Lower leg skin (tissue), 4 donors: Measurements from ENCODE around the gene UNC93B1. TPM values are rescaled to one million over a fixed set of nuclear protein-coding genes. Genes with fewer than 3 reads are reported as not detected.
"Not testable (repeated sequence)": the region's sequence is repeated elsewhere in the genome, so short reads cannot be mapped to it uniquely, and the experiment has no call there.

Experiments used
- DNase-seq, 2 donors: peaks; one replicate each; pipeline ENCODE4 v3.0.0-alpha.2; 2019; ENCODE audit warnings: low spot score in 2 of 2
- H3K4me3 ChIP-seq: fragments of 200-600 bp; sonication (generic); 2 replicates; pipeline ENCODE4 v1.5.1; 2017; ENCODE audit warnings: mild to moderate bottlenecking, low read depth; ENCODE audit not compliant: poor library complexity, severe bottlenecking
- CTCF ChIP-seq, 3 donors: fragments of 450-650 bp; IDR thresholded peaks; one replicate each; pipeline ENCODE4 v1.5.1; 2016; ENCODE audit warnings: antibody characterized with exemption in 3 of 3, mild to moderate bottlenecking in 3 of 3, moderate library complexity in 2 of 3
- POLR2A ChIP-seq, 2 donors: fragments of 450-650 bp; IDR thresholded peaks; one replicate each; pipeline ENCODE4 v1.6.1; 2016 to 2017; ENCODE audit warnings: antibody characterized with exemption in 2 of 2, mild to moderate bottlenecking in 1 of 2, moderate library complexity in 1 of 2
- WGBS, 2 donors: methylation state at CpG; one replicate each; pipeline ENCODE4 v1.1.5; 2018; 5-methylcytosine and 5-hydroxymethylcytosine counted together
- intact Hi-C: fragments of 100-400 bp; cut with DNase I; formaldehyde crosslinking; loops from one replicate; pipeline ENCODE4 v1.15.0; 2023; ENCODE audit warnings: low total_unique reads
- total RNA-seq, 4 donors: library from RNA; depleted of rRNA; stranded (reverse); fragments of >200 nt; gene quantifications; one replicate each; pipeline ENCODE4 v1.1.0, GENCODE V29; 2016

The UNC93B1 gene
- total RNA-seq, 4 donors from 2014 or later = 29.2 to 47.2 (median 44.3) TPM

- 92 to 93% methylated on average over 29 of the region's 29 CpGs for WGBS, 2 donors
Observed at GRCh38 chr11:67997475-67997921, 6.4 kb downstream of the UNC93B1 start.

GRCh38 chr11:67996622-67997474 lies 7.0 kb downstream of the UNC93B1 start:
- TF ChIP-seq POLR2A (IDR thresholded peaks at IDR 0.05) (no peak), CTCF (IDR thresholded peaks at IDR 0.05) (no peak)
- no peak overlapping the region for H3K4me3 ChIP-seq
- peak; percentile 39 to 88 for DNase-seq
- 64 to 68% methylated on average over 40 to 41 of the region's 41 CpGs for WGBS, 2 donors
- intact Hi-C loops = no loop called here

More at GRCh38 chr11:67997475-67997921, 6.4 kb downstream of the UNC93B1 start:
- no peak for TF ChIP-seq POLR2A (IDR thresholded peaks at IDR 0.05)
- TF ChIP-seq CTCF (IDR thresholded peaks at IDR 0.05) = no peak
- peak in 1 of 2 donors; percentile 81 for DNase-seq
- intact Hi-C loops = no loop called here
- no peak overlapping the region for H3K4me3 ChIP-seq

- WGBS, 2 donors = 88 to 96% methylated on average over 8 to 13 of the region's 13 CpGs
- no peak for DNase-seq
- TF ChIP-seq CTCF (IDR thresholded peaks at IDR 0.05) (no peak), POLR2A (IDR thresholded peaks at IDR 0.05) (no peak)
- intact Hi-C loops = no loop called here
- H3K4me3 ChIP-seq = no peak overlapping the region
Observed at GRCh38 chr11:67996051-67996450, 7.8 kb downstream of the UNC93B1 start.

GRCh38 chr11:67995579-67995978 lies 8.3 kb downstream of the UNC93B1 start:
- 66% methylated on average over 7 of the region's 14 CpGs; no CpG with 5 or more reads in 1 of the 2 donors for WGBS, 2 donors
- intact Hi-C loops, H3K4me3 ChIP-seq: not testable (repeated sequence)

GRCh38 chr11:67995129-67995528 lies 8.8 kb downstream of the UNC93B1 start:
- WGBS, 2 donors = 93 to 100% methylated on average over 3 of the region's 3 CpGs
- DNase-seq, H3K4me3 ChIP-seq, intact Hi-C loops: not testable (repeated sequence)

More at GRCh38 chr11:67995579-67995978, 8.3 kb downstream of the UNC93B1 start:
- DNase-seq = not testable (repeated sequence)

GRCh38 chr11:67994387-67994786 lies 9.5 kb downstream of the UNC93B1 start:
- intact Hi-C loops, H3K4me3 ChIP-seq: not testable (repeated sequence)
- 83 to 87% methylated on average over 5 of the region's 5 CpGs for WGBS, 2 donors
- DNase-seq = peak in 1 of 2 donors; percentile 79

GRCh38 chr11:67993821-67994220 lies 10.1 kb downstream of the UNC93B1 start:
- DNase-seq = peak in 1 of 2 donors; percentile 88
- H3K4me3 ChIP-seq, intact Hi-C loops: not testable (repeated sequence)
- TF ChIP-seq CTCF (IDR thresholded peaks at IDR 0.05) = peak in 1 of 3 donors; percentile 49
- WGBS, 2 donors = 29 to 34% methylated on average over 9 to 10 of the region's 12 CpGs

GRCh38 chr11:67991347-67992121 lies 12.4 kb downstream of the UNC93B1 start:
- intact Hi-C loops, H3K4me3 ChIP-seq: not testable (repeated sequence)
- 20 to 38% methylated on average over 21 to 48 of the region's 70 CpGs for WGBS, 2 donors
- peak in 1 of 2 donors; percentile 89 for DNase-seq

GRCh38 chr11:67990546-67991346 lies 13.2 kb downstream of the UNC93B1 start:
- H3K4me3 ChIP-seq, intact Hi-C loops: not testable (repeated sequence)
- 9 to 28% methylated on average over 33 to 34 of the region's 58 CpGs for WGBS, 2 donors
- peak in 1 of 2 donors; percentile 76 for DNase-seq
